ENCODE results near the gene TMEM41B. TPM values are rescaled to one million over a fixed set of nuclear protein-coding genes. Genes with fewer than 3 reads are reported as not detected.
"Not testable (repeated sequence)": the region's sequence is repeated elsewhere in the genome, so short reads cannot be mapped to it uniquely, and the experiment has no call there.

Gene TMEM41B
- total and polyA plus RNA-seq, 2 donors (not counting 1 experiment from before 2014, with no cell fraction given) = 43.7 to 59.1 TPM

GRCh38 chr11:9357041-9357440, 42.6 kb upstream of the TMEM41B start:
- Histone ChIP-seq H3K4me2 (ENCODE audit: extremely low read depth, insufficient read depth, low read length) (no peak overlapping the region), H3K4me3 (replicated peaks in 1 of 4; ENCODE audit: control extremely low read depth in 1 of 4, insufficient read depth in 1 of 4, low read depth in 3 of 4, low read length in 4 of 4) (no peak overlapping the region), H4K20me1 (ENCODE audit: control insufficient read depth, extremely low read depth, insufficient read depth, low read length) (no peaks in the 10 kb centered on the region), H3K9ac (ENCODE audit: insufficient read depth, low read length) (no peak overlapping the region), H3K27me3 (ENCODE audit: control insufficient read depth, insufficient read depth, low read length) (no peaks in the 10 kb centered on the region), H3K36me3 (ENCODE audit: control insufficient read depth, insufficient read depth, low read length) (no peaks in the 10 kb centered on the region), H3K9me3 (ENCODE audit: control insufficient read depth, insufficient read depth, low read depth, low read length) (no peaks in the 10 kb centered on the region), H2AFZ (ENCODE audit: low read length) (no peak overlapping the region), H3K27ac (ENCODE audit: insufficient read depth, low read length) (no peak overlapping the region), H3K79me2 (ENCODE audit: control insufficient read depth, insufficient read depth, low read length) (no peaks in the 10 kb centered on the region), H3K4me1 (ENCODE audit: control insufficient read depth, extremely low read depth, insufficient read depth, low read length) (no peaks in the 10 kb centered on the region)
- TF ChIP-seq CTCF (conservative IDR thresholded peaks at IDR 0.05 in 1 of 2, IDR thresholded peaks at IDR 0.05 in 1 of 2; ENCODE audit: low read depth in 1 of 2, low read length in 2 of 2) (no peak), EZH2 (IDR thresholded peaks at IDR 0.05; ENCODE audit: low read length, missing control alignments) (no peak)
- no peak for DNase-seq (ENCODE audit: low read depth in 2 of 2)

DNA sequence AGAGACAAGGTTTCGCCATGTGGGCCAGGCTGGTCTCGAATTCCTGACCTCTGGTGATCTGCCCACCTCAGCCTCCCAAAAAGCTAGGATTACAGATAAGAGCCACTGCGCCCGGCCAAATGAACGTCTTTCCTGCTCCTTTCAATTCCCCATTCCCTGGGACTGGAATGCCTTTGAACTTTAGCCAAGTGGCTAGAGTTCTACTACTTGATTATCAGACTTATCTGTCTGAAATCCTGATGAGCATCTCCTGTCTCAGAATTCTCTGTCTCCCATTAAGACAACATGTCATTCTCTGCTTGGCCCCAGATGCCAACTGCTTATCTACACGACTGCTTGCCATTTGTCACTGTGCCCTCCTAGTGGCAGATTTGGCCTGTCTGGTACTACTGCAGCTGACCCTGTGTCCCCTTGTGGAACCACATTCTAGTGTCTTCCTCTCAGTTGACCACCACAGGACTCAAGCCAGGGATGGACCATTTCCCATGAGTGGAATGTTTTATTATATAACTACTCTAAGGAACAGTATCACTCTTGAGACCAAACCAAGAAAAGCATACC, 37.0 kb upstream of the TMEM41B start:
- Histone ChIP-seq H2AFZ (ENCODE audit: low read length) (no peak overlapping the region), H3K9ac (ENCODE audit: insufficient read depth, low read length) (no peak overlapping the region), H3K9me3 (ENCODE audit: control insufficient read depth, insufficient read depth, low read depth, low read length) (no peaks in the 10 kb centered on the region), H3K27ac (ENCODE audit: insufficient read depth, low read length) (no peak overlapping the region), H3K4me2 (ENCODE audit: extremely low read depth, insufficient read depth, low read length) (no peak overlapping the region), H3K79me2 (ENCODE audit: control insufficient read depth, insufficient read depth, low read length) (no peaks in the 10 kb centered on the region), H3K4me3 (replicated peaks in 1 of 4; ENCODE audit: control extremely low read depth in 1 of 4, insufficient read depth in 1 of 4, low read depth in 3 of 4, low read length in 4 of 4) (no peak overlapping the region), H3K36me3 (ENCODE audit: control insufficient read depth, insufficient read depth, low read length) (no peaks in the 10 kb centered on the region), H3K27me3 (ENCODE audit: control insufficient read depth, insufficient read depth, low read length) (no peaks in the 10 kb centered on the region), H4K20me1 (ENCODE audit: control insufficient read depth, extremely low read depth, insufficient read depth, low read length) (no peaks in the 10 kb centered on the region), H3K4me1 (ENCODE audit: control insufficient read depth, extremely low read depth, insufficient read depth, low read length) (no peaks in the 10 kb centered on the region)
- no peak for DNase-seq (ENCODE audit: low read depth in 2 of 2)
- no peak for TF ChIP-seq CTCF (conservative IDR thresholded peaks at IDR 0.05 in 1 of 2, IDR thresholded peaks at IDR 0.05 in 1 of 2; ENCODE audit: low read depth in 1 of 2, low read length in 2 of 2)
- no peak for TF ChIP-seq EZH2 (IDR thresholded peaks at IDR 0.05; ENCODE audit: low read length, missing control alignments)

- H3K9me3 ChIP-seq (ENCODE audit: control insufficient read depth, insufficient read depth, low read depth, low read length); H2AFZ ChIP-seq (ENCODE audit: low read length); H4K20me1 ChIP-seq (ENCODE audit: control insufficient read depth, extremely low read depth, insufficient read depth, low read length); H3K27ac ChIP-seq (ENCODE audit: insufficient read depth, low read length); H3K36me3 ChIP-seq (ENCODE audit: control insufficient read depth, insufficient read depth, low read length); H3K4me3 ChIP-seq (replicated peaks in 1 of 4; ENCODE audit: control extremely low read depth in 1 of 4, insufficient read depth in 1 of 4, low read depth in 3 of 4, low read length in 4 of 4); H3K4me1 ChIP-seq (ENCODE audit: control insufficient read depth, extremely low read depth, insufficient read depth, low read length); H3K4me2 ChIP-seq (ENCODE audit: extremely low read depth, insufficient read depth, low read length); DNase-seq (ENCODE audit: low read depth in 2 of 2); H3K27me3 ChIP-seq (ENCODE audit: control insufficient read depth, insufficient read depth, low read length); H3K79me2 ChIP-seq (ENCODE audit: control insufficient read depth, insufficient read depth, low read length); H3K9ac ChIP-seq (ENCODE audit: insufficient read depth, low read length): not testable (repeated sequence)
Measured at GRCh38 chr11:9347779-9348178, 33.4 kb upstream of the TMEM41B start.
